ENCODE data around the gene PRMT1. TPM values are rescaled to one million over a fixed set of nuclear protein-coding genes. Genes with fewer than 3 reads are reported as not detected.

The PRMT1 gene
- total RNA-seq, 1 experiment from 2014 or later = 505 TPM

DNA sequence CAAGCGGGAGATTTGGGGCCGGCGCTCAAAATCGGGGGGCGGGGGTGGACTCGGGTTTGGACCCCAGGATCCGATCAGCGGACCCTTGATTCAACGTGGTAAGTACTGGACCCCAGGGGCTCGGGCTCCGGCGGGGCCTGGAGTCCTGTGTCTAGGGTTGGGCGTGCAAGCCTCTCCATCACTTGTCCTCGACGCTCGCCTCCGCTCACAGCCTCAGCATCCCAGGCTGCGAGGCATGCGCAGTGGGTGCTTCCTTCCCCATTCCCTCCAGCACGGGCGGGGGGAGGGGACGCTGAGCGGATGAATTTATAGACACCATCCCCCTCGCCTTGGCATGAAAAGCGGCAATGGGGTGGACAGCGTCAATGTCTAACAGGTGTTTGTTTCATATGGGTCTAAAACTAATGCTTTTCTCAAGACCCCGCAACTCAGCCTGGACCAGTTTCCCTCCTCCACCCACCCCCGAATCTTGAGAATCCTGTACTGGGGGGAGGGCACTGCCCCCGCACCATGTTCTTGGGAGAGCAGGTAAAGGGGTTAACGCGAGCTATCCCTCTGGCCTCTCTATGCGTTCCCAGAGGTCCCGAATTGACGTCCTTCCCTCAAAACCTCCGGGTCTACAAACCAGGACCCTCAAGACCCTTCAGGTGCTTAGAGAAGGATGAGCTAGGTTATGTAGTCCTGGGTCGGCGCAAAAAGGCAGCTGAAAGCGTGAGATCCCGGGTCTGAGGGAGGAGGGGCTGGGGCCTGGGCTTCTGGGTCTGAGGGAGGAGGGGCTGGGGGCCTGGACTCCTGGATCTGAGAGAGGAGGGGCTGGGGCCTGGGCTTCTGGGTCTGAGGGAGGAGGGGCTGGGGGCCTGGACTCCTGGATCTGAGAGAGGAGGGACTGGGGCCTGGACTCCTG, 14.4 kb downstream of the PRMT1 start:
- Histone ChIP-seq H3K4me1 (ENCODE audit: insufficient read depth, low read length) (peaks cover 10% of the 10 kb centered on the region; the same call in 1 of the 2 replicates), H3K9me3 (ENCODE audit: control insufficient read depth, low read depth, low read length) (no peaks in the 10 kb centered on the region), H3K27me3 (ENCODE audit: insufficient read depth, low read length) (no peaks in the 10 kb centered on the region), H2BK12ac (ENCODE audit: insufficient read length, low read depth, low read length) (no peak overlapping the region), H2BK15ac (ENCODE audit: low read depth, low read length) (no peak overlapping the region), H3K4ac (ENCODE audit: low read depth, low read length) (no peak overlapping the region), H3K23ac (ENCODE audit: insufficient read length, low read depth, low read length) (no peak overlapping the region), H2BK5ac (ENCODE audit: insufficient read length, low read length) (no peak overlapping the region), H3K18ac (ENCODE audit: insufficient read length, low read depth, low read length) (no peak overlapping the region), H4K5ac (ENCODE audit: insufficient read length, low read depth, low read length) (no peak overlapping the region), H3K9ac (ENCODE audit: extremely low read depth, insufficient read length, low read length) (peak overlapping the region; percentile 3), H3K56ac (ENCODE audit: insufficient read length, low read depth, low read length) (no peak overlapping the region), H2AFZ (ENCODE audit: low read length) (peak overlapping the region; percentile 56), H3K4me2 (ENCODE audit: insufficient read depth, insufficient read length, low read length) (peak overlapping the region; percentile 98), H2BK20ac (ENCODE audit: low read depth, low read length, poor library complexity, severe bottlenecking) (no peak overlapping the region), H3K14ac (ENCODE audit: insufficient read depth, low read length) (no peak overlapping the region), H3T11ph (ENCODE audit: low read length) (no peak overlapping the region), H3K23me2 (ENCODE audit: insufficient read length, low read depth, low read length, poor library complexity, severe bottlenecking) (peaks cover 19% of the 10 kb centered on the region), H4K91ac (ENCODE audit: insufficient read length, low read depth, low read length) (no peak overlapping the region), H3K79me2 (ENCODE audit: insufficient read depth, low read length) (no peaks in the 10 kb centered on the region), H4K20me1 (ENCODE audit: control insufficient read depth, insufficient read depth, insufficient read length) (no peaks in the 10 kb centered on the region), H4K8ac (replicated peaks; ENCODE audit: insufficient read length, low read depth, low read length) (no peak overlapping the region), H2BK120ac (ENCODE audit: low read depth, low read length, poor library complexity, severe bottlenecking) (no peak overlapping the region), H2AK5ac (ENCODE audit: insufficient read length, low read length) (no peak overlapping the region), H3K27ac (ENCODE audit: insufficient read length, low read depth, low read length) (no peak overlapping the region), H3K79me1 (ENCODE audit: insufficient read depth, low read depth, low read length, poor library complexity, severe bottlenecking) (no peaks in the 10 kb centered on the region)
- DNase-seq = peak; percentile 78
- Mint-ChIP-seq H3K36me3 (ENCODE audit: insufficient read depth in 1 of 3, low read depth in 3 of 3) (peaks cover 17 to 41% (median 34%) of the 10 kb centered on the region in 3 experiments; a peak in 6 of 7 replicates), H3K4me3 (peak overlapping the region; percentile 83 to 98), H3K27ac (peak overlapping the region; percentile 92 to 97 (median 97)), H3K9me3 (peaks cover 0 to 3% of the 10 kb centered on the region in 2 experiments; a peak in 1 of 5 replicates), H3K4me1 (peaks cover 21 to 40% of the 10 kb centered on the region in 2 experiments), H3K27me3 (ENCODE audit: low read depth) (no peaks in the 10 kb centered on the region; the same call in 1 of the 2 replicates)
- TF ChIP-seq, protein P1, sequence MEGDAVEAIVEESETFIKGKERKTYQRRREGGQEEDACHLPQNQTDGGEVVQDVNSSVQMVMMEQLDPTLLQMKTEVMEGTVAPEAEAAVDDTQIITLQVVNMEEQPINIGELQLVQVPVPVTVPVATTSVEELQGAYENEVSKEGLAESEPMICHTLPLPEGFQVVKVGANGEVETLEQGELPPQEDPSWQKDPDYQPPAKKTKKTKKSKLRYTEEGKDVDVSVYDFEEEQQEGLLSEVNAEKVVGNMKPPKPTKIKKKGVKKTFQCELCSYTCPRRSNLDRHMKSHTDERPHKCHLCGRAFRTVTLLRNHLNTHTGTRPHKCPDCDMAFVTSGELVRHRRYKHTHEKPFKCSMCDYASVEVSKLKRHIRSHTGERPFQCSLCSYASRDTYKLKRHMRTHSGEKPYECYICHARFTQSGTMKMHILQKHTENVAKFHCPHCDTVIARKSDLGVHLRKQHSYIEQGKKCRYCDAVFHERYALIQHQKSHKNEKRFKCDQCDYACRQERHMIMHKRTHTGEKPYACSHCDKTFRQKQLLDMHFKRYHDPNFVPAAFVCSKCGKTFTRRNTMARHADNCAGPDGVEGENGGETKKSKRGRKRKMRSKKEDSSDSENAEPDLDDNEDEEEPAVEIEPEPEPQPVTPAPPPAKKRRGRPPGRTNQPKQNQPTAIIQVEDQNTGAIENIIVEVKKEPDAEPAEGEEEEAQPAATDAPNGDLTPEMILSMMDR (conservative IDR thresholded peaks at IDR 0.05) = no peak
- no CpG with 5 or more reads among the region's 39 CpGs for WGBS (ENCODE audit: extremely low coverage, insufficient read length, low lambda C conversion rate)

Data from H9 (cell line).